ENCODE measurements around the gene CDA.

- TF ChIP-seq CTCF (IDR thresholded peaks at IDR 0.05) (no peak), POLR2A (IDR thresholded peaks at IDR 0.05) (no peak)
Measured at GRCh38 chr1:20565234-20565633, 23.7 kb upstream of the CDA start.

Measured in adrenal gland (tissue), 5 donors.